Smooth muscle cell (in vitro differentiated cells): ENCODE data around the gene MED22. TPM values are rescaled to one million over a fixed set of nuclear protein-coding genes. Genes with fewer than 3 reads are reported as not detected.
"Not testable (repeated sequence)": the region's sequence is repeated elsewhere in the genome, so short reads cannot be mapped to it uniquely, and the experiment has no call there.

ENCODE experiments used
- DNase-seq: peaks from one replicate; lab custom pipeline; 2025; ENCODE audit not compliant: unreplicated experiment; lab: John Stamatoyannopoulos, UW
- H2AFZ ChIP-seq: fragments of 200-600 bp; sonication (generic); 2 replicates; pipeline ENCODE4 v1.6.0; 2016; ENCODE audit warnings: antibody characterized with exemption, low read depth, mild to moderate bottlenecking
- H3F3A ChIP-seq: fragments of 200-600 bp; sonication (generic); 2 replicates; pipeline ENCODE4 v1.6.0; 2017; ENCODE audit warnings: antibody characterized with exemption, low read depth
- H3K27ac ChIP-seq: fragments of 200-600 bp; sonication (generic); 2 replicates; pipeline ENCODE4 v1.5.1; 2016; ENCODE audit warnings: low read depth, mild to moderate bottlenecking
- H3K27me3 ChIP-seq: fragments of 200-600 bp; sonication (generic); 2 replicates; pipeline ENCODE4 v1.6.1; 2016; ENCODE audit warnings: low read depth, mild to moderate bottlenecking
- H3K36me3 ChIP-seq: fragments of 200-600 bp; sonication (generic); 2 replicates; pipeline ENCODE4 v1.5.1; 2016; ENCODE audit warnings: low read depth
- H3K4me1 ChIP-seq: fragments of 200-600 bp; sonication (generic); 2 replicates; pipeline ENCODE4 v1.5.1; 2016; ENCODE audit warnings: low read depth
- H3K4me2 ChIP-seq: fragments of 200-600 bp; sonication (generic); 2 replicates; pipeline ENCODE4 v1.6.0; 2016; ENCODE audit warnings: mild to moderate bottlenecking
- H3K4me3 ChIP-seq: fragments of 200-600 bp; sonication (generic); 2 replicates; pipeline ENCODE4 v1.5.1; 2016; ENCODE audit warnings: mild to moderate bottlenecking
- H3K79me2 ChIP-seq: fragments of 200-600 bp; sonication (generic); 2 replicates; pipeline ENCODE4 v1.6.0; 2016; ENCODE audit warnings: low read depth, mild to moderate bottlenecking
- H3K9ac ChIP-seq: fragments of 200-600 bp; sonication (generic); 2 replicates; pipeline ENCODE4 v1.6.0; 2016; ENCODE audit warnings: low read depth
- H3K9me3 ChIP-seq: fragments of 200-600 bp; sonication (generic); replicated peaks from 2 replicates; pipeline ENCODE4 v1.5.1; 2016; ENCODE audit warnings: low read depth
- H4K20me1 ChIP-seq: fragments of 200-600 bp; sonication (generic); 2 replicates; pipeline ENCODE4 v1.6.0; 2016; ENCODE audit warnings: low read depth
- CTCF ChIP-seq: fragments of 200-600 bp; sonication (generic); IDR thresholded peaks from 2 replicates; pipeline ENCODE4 v1.5.1; 2017; ENCODE audit warnings: borderline replicate concordance, mild to moderate bottlenecking, antibody characterized with exemption; ENCODE audit not compliant: insufficient read depth, poor library complexity, severe bottlenecking
- WGBS: methylation state at CpG from one replicate; pipeline ENCODE4 v1.1.7; 2016; ENCODE audit warnings: low lambda C conversion rate; 5-methylcytosine and 5-hydroxymethylcytosine counted together
- polyA plus RNA-seq: library from polyadenylated mRNA; unstranded; fragments of >200 nt; fragmentation: Nextera tagmentation; extraction: Ambion mirVana; gene quantifications from 2 replicates; pipeline ENCODE4 v1.2.1, GENCODE V29; 2016
- total RNA-seq: library from RNA; depleted of rRNA; stranded (reverse); fragments of >200 nt; gene quantifications from 2 replicates; pipeline ENCODE4 v1.2.3, GENCODE V29; 2014

MED22 gene
- total and polyA plus RNA-seq, 2 experiments from 2014 or later, result 9.0 to 17.9 TPM

- Histone ChIP-seq H3K79me2 (peaks cover 21% of the 10 kb centered on the region), H3K4me2 (no peak overlapping the region), H3K9ac (no peak overlapping the region), H3K4me3 (no peak overlapping the region), H2AFZ (no peak overlapping the region), H4K20me1 (peaks cover 16% of the 10 kb centered on the region), H3K27ac (no peak overlapping the region), H3K36me3 (no peaks in the 10 kb centered on the region), H3K27me3 (no peaks in the 10 kb centered on the region), H3K9me3 (no peaks in the 10 kb centered on the region), H3K4me1 (peaks cover 7% of the 10 kb centered on the region), H3F3A (peaks cover 7% of the 10 kb centered on the region)
- DNase-seq, result no peak
- WGBS, result 94% methylated on average over 53 of the region's 57 CpGs
- no peak for TF ChIP-seq CTCF
These were observed 16.1 kb downstream of the MED22 start for GRCh38 chr9:133331641-133332380.

- H3K9me3 ChIP-seq, result no peaks in the 10 kb centered on the region
- no peak overlapping the region for H3K4me3 ChIP-seq
- no peak overlapping the region for H3K27ac ChIP-seq
- H3K4me1 ChIP-seq, result peaks cover 7% of the 10 kb centered on the region
- TF ChIP-seq CTCF, result no peak
- no peak overlapping the region for H3K4me2 ChIP-seq
- H3K27me3 ChIP-seq, result no peaks in the 10 kb centered on the region
- H3K36me3 ChIP-seq, result no peaks in the 10 kb centered on the region
- peaks cover 7% of the 10 kb centered on the region for H3F3A ChIP-seq
- H3K9ac ChIP-seq, result no peak overlapping the region
- H4K20me1 ChIP-seq, result peaks cover 16% of the 10 kb centered on the region
- peaks cover 21% of the 10 kb centered on the region for H3K79me2 ChIP-seq
- H2AFZ ChIP-seq, result no peak overlapping the region
- DNase-seq, result no peak
- 96% methylated on average over 19 of the region's 19 CpGs for WGBS
These were observed 16.7 kb downstream of the MED22 start for GRCh38 chr9:133331221-133331620.

GRCh38 chr9:133329306-133330156, 18.4 kb downstream of the MED22 start:
- not testable (repeated sequence) for H3K4me3 ChIP-seq, H3K4me2 ChIP-seq, H2AFZ ChIP-seq, H3K27me3 ChIP-seq, H3K36me3 ChIP-seq, H3K79me2 ChIP-seq, H3K9ac ChIP-seq, DNase-seq, H3F3A ChIP-seq, H3K4me1 ChIP-seq, H3K27ac ChIP-seq, H3K9me3 ChIP-seq, H4K20me1 ChIP-seq
- peak; percentile 68 for TF ChIP-seq CTCF
- WGBS, result 52% methylated on average over 21 of the region's 21 CpGs
